ENCODE measurements around the gene PDCL2. TPM values are rescaled to one million over a fixed set of nuclear protein-coding genes. Genes with fewer than 3 reads are reported as not detected.
"Not testable (repeated sequence)": the region's sequence is repeated elsewhere in the genome, so short reads cannot be mapped to it uniquely, and the experiment has no call there.

Gene PDCL2
- total RNA-seq, 3 donors from 2014 or later, result not detected

DNA sequence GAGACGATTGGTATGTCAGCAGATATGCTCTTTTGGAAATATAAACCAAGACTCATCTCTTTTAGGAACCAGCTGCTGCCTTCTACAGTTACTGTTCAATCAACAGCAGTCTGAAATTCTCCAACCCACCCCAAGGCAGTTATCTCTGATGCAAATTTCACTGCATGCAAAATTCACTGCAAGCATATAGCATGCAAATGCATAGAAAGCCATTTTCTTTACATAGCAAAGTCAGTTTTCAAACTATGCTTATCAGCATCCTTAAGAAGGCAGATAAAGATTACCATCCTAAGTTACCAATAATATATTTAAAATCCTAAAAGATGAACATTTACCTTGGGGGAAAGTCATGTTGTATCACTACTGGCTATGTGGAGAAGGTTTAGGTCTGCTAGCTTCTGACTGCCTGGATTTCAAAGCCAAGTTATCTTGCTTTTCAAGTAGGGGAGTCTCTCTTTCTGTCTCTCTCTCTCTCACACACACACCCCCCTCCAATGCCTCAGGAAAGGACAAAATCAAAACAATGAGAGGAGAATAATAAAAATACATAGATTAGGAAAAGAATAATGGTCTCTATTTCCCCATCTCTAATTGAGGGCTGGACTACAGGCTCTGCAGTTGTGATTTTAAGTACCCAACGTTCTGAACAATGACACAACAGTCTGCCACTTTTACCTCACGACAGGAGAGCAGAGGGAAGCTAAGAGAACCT lies 42.5 kb upstream of the PDCL2 start:
- Histone ChIP-seq H3K36me3 (ENCODE audit: low read depth) (no peaks in the 10 kb centered on the region), H3K4me3 (no peak overlapping the region), H3K4me1 (ENCODE audit: low read depth) (peaks cover 7% of the 10 kb centered on the region), H3K9me3 (no peaks in the 10 kb centered on the region)
- intact Hi-C loops (cut with DNase I, micrococcal nuclease), result no loop called here
- TF ChIP-seq, protein P1, sequence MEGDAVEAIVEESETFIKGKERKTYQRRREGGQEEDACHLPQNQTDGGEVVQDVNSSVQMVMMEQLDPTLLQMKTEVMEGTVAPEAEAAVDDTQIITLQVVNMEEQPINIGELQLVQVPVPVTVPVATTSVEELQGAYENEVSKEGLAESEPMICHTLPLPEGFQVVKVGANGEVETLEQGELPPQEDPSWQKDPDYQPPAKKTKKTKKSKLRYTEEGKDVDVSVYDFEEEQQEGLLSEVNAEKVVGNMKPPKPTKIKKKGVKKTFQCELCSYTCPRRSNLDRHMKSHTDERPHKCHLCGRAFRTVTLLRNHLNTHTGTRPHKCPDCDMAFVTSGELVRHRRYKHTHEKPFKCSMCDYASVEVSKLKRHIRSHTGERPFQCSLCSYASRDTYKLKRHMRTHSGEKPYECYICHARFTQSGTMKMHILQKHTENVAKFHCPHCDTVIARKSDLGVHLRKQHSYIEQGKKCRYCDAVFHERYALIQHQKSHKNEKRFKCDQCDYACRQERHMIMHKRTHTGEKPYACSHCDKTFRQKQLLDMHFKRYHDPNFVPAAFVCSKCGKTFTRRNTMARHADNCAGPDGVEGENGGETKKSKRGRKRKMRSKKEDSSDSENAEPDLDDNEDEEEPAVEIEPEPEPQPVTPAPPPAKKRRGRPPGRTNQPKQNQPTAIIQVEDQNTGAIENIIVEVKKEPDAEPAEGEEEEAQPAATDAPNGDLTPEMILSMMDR (IDR thresholded peaks at IDR 0.05), result no peak
- no peak for DNase-seq
- ATAC-seq, result no peak

DNA sequence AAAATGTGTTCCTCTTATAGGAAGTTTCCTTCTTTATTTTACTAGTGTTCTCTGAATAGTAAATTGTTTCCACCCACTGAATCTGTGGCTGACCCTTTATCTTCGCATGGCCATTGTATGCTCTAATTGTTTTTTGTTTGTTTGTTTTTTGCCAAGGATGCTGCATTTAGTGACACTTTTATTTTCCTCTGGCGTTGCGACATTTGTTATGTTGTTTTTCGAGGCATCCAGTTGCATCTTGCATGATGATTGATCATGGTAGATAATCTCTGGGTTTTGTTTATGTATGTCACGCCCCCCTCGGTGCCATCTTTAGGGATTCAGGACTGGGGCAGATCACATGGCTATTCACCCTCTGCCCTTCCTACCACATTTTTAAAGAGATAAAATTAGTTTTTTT lies 41.9 kb upstream of the PDCL2 start:
- H3K36me3 ChIP-seq (ENCODE audit: low read depth), result no peaks in the 10 kb centered on the region
- intact Hi-C loops (cut with DNase I, micrococcal nuclease), result no loop called here
- no peak for ATAC-seq

GRCh38 chr4:55625835-55626234 lies 33.8 kb upstream of the PDCL2 start:
- ATAC-seq (no peak), DNase-seq (no peak)
- intact Hi-C loops (cut with DNase I, micrococcal nuclease), result no loop called here
- H3K36me3 ChIP-seq (ENCODE audit: low read depth), result no peaks in the 10 kb centered on the region
- H3K4me3 ChIP-seq, result no peak overlapping the region
- TF ChIP-seq, protein P1 (IDR thresholded peaks at IDR 0.05), result no peak
- no peaks in the 10 kb centered on the region for H3K4me1 ChIP-seq (ENCODE audit: low read depth)
- H3K9me3 ChIP-seq, result no peaks in the 10 kb centered on the region

More for the DNA sequence above, 41.9 kb upstream of the PDCL2 start:
- no peak for DNase-seq
- TF ChIP-seq, protein P1 (IDR thresholded peaks at IDR 0.05), result no peak
- Histone ChIP-seq H3K4me3 (no peak overlapping the region), H3K4me1 (ENCODE audit: low read depth) (peaks cover 7% of the 10 kb centered on the region), H3K9me3 (no peaks in the 10 kb centered on the region)

DNA sequence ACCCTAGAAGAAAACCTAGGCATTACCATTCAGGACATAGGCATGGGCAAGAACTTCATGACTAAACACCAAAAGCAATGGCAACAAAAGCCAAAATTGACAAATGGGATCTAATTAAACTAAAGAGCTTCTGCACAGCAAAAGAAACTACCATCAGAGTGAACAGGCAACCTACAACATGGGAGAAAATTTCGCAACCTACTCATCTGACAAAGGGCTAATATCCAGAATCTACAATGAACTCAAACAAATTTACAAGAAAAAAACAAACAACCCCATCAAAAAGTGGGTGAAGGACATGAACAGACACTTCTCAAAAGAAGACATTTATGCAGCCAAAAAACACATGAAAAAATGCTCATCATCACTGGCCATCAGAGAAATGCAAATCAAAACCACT lies 32.0 kb upstream of the PDCL2 start:
- H3K4me3 ChIP-seq; ATAC-seq; H3K36me3 ChIP-seq (ENCODE audit: low read depth); H3K4me1 ChIP-seq (ENCODE audit: low read depth); H3K9me3 ChIP-seq; DNase-seq; intact Hi-C loops (cut with DNase I, micrococcal nuclease): not testable (repeated sequence)

DNA sequence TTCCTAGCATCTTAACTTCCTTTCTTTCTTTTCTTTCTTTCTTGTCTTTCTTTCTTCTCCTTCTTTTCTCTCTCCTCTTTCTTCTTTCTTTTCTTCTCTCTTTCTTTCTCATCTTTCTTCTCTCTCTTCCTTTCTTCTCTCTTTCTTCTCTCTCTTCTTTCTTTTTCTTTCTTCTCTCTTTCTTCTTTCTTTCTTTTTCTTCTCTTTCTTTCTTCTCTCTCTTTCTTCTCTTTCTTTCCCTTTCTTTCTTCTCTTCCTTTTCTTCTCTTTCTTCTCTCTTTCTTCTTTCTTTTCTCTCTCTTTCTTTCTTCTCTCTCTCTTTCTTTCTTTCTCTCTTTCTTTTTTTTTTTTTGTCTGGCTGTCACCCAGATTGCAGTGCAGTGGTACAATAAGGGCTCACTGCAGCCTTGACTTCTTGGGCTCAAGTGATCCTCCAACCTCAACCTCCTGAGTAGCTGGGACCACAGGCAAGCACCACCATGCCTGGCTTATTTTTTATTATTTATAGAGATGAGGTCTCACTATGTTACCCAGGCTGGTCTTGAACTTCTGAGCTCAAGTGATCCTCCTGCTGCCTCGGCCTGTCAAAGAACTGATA lies 26.6 kb upstream of the PDCL2 start:
- ATAC-seq (no peak), DNase-seq (no peak)
- Histone ChIP-seq H3K4me1 (ENCODE audit: low read depth) (no peaks in the 10 kb centered on the region), H3K4me3 (no peak overlapping the region), H3K36me3 (ENCODE audit: low read depth) (no peaks in the 10 kb centered on the region), H3K9me3 (no peaks in the 10 kb centered on the region)
- TF ChIP-seq, protein P1 (IDR thresholded peaks at IDR 0.05), result no peak
- intact Hi-C loops (cut with DNase I, micrococcal nuclease), result no loop called here

DNA sequence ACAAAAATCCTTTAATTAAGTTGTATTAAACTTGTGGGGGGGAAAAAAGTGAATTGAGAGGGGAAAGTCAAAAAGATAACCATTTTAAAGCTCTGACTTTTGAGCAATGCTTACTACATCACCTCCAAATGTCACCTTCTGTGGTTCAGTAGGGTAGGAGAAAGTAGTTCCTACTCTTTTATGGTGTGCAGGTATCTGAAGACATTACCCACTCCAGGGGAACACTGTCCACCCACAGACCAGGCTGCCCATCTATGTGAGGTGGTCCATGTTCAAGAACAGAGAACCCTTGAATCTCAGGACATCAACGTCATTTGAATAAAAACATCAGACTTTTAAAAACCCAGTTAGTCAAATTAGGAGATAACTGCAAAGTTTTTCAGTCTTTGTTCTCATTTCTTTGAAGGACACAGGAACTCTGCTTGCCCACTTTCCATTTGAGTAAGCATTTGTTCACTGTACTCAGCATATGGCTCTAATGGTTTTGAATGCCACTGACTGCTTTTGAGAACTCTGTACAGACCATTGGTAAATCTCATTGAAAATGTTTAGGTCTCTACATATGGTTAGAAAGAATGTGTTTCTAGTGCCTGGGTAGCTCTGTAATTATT lies 25.6 kb upstream of the PDCL2 start:
- Histone ChIP-seq H3K4me3 (no peak overlapping the region), H3K36me3 (ENCODE audit: low read depth) (no peaks in the 10 kb centered on the region), H3K4me1 (ENCODE audit: low read depth) (no peaks in the 10 kb centered on the region), H3K9me3 (no peaks in the 10 kb centered on the region)
- intact Hi-C loops (cut with DNase I, micrococcal nuclease), result no loop called here
- DNase-seq, result no peak
- ATAC-seq, result no peak
- TF ChIP-seq, protein P1 (IDR thresholded peaks at IDR 0.05), result no peak

All from mucosa of descending colon (tissue), 3 donors.